Hepatocyte (in vitro differentiated cells): ENCODE results near the gene TRAF7. TPM values are rescaled to one million over a fixed set of nuclear protein-coding genes. Genes with fewer than 3 reads are reported as not detected.

Experiments
- DNase-seq: peaks from one replicate; pipeline ENCODE4 v3.0.0-alpha.2; 2016; ENCODE audit warnings: low spot score
- H2AFZ ChIP-seq: fragments of 200-600 bp; sonication (generic); 2 replicates; pipeline ENCODE4 v1.6.0; 2016; ENCODE audit warnings: antibody characterized with exemption, mild to moderate bottlenecking
- H3K27ac ChIP-seq: fragments of 200-600 bp; sonication (generic); 2 replicates; pipeline ENCODE4 v1.5.1; 2016; ENCODE audit warnings: mild to moderate bottlenecking
- H3K27me3 ChIP-seq: fragments of 200-600 bp; sonication (generic); 2 replicates; pipeline ENCODE4 v1.6.1; 2016
- H3K36me3 ChIP-seq: fragments of 200-600 bp; sonication (generic); replicated peaks from 2 replicates; pipeline ENCODE4 v1.5.1; 2016; ENCODE audit warnings: low read depth; ENCODE audit not compliant: insufficient read depth
- H3K4me1 ChIP-seq: fragments of 200-600 bp; sonication (generic); 2 replicates; pipeline ENCODE4 v1.5.1; 2016; ENCODE audit warnings: mild to moderate bottlenecking, moderate library complexity; ENCODE audit not compliant: insufficient read depth
- H3K4me2 ChIP-seq: fragments of 200-600 bp; sonication (generic); 2 replicates; pipeline ENCODE4 v1.6.0; 2016
- H3K4me3 ChIP-seq: fragments of 200-600 bp; sonication (generic); 2 replicates; pipeline ENCODE4 v1.5.1; 2016; ENCODE audit warnings: mild to moderate bottlenecking
- H3K79me2 ChIP-seq: fragments of 200-600 bp; sonication (generic); 2 replicates; pipeline ENCODE4 v1.6.0; 2017; ENCODE audit warnings: mild to moderate bottlenecking
- H3K9me2 ChIP-seq: fragments of 200-600 bp; sonication (generic); replicated peaks from 2 replicates; pipeline ENCODE4 v1.6.0; 2017; ENCODE audit warnings: mild to moderate bottlenecking; ENCODE audit not compliant: insufficient read depth
- H3K9me3 ChIP-seq: fragments of 200-600 bp; sonication (generic); 2 replicates; pipeline ENCODE4 v1.5.1; 2016; ENCODE audit warnings: low read depth, mild to moderate bottlenecking
- H4K20me1 ChIP-seq: fragments of 200-600 bp; sonication (generic); 2 replicates; pipeline ENCODE4 v1.6.0; 2016; ENCODE audit warnings: mild to moderate bottlenecking; ENCODE audit not compliant: insufficient read depth, poor library complexity, severe bottlenecking
- EZH2 ChIP-seq: fragments of 200-600 bp; sonication (generic); IDR thresholded peaks from 2 replicates; pipeline ENCODE4 v1.6.1; 2016; ENCODE audit warnings: antibody characterized with exemption, mild to moderate bottlenecking, borderline replicate concordance
- EZH2phosphoT487 ChIP-seq: fragments of 200-600 bp; sonication (generic); IDR thresholded peaks from one replicate; pipeline ENCODE4 v1.6.1; 2018; ENCODE audit warnings: antibody characterized with exemption, mild to moderate bottlenecking, low read depth, moderate library complexity; ENCODE audit not compliant: unreplicated experiment, severe bottlenecking
- whole genome bisulfite sequencing: methylation state at CpG from one replicate; pipeline ENCODE4 v1.1.6; 2016; ENCODE audit warnings: low lambda C conversion rate; ENCODE audit errors: missing lambda C conversion rate; 5-methylcytosine and 5-hydroxymethylcytosine counted together
- polyA plus RNA-seq: library from polyadenylated mRNA; unstranded; fragments of >200 nt; fragmentation: Nextera tagmentation; extraction: Ambion mirVana; gene quantifications from 2 replicates; pipeline ENCODE4 v1.2.1, GENCODE V29; 2016
- total RNA-seq: library from RNA; depleted of rRNA; stranded (reverse); fragments of >200 nt; gene quantifications from 2 replicates; pipeline ENCODE4 v1.2.3, GENCODE V29; 2014
- TF ChIP-seq, protein P1 (sequence below): fragments of 200-600 bp; sonication (generic); IDR thresholded peaks from 2 replicates; pipeline ENCODE4 v1.5.1; 2016; ENCODE audit warnings: antibody characterized with exemption, mild to moderate bottlenecking; ENCODE audit not compliant: poor library complexity

The TRAF7 gene
- total and polyA plus RNA-seq, 2 experiments from 2014 or later, result 37.4 to 55.1 TPM

DNA sequence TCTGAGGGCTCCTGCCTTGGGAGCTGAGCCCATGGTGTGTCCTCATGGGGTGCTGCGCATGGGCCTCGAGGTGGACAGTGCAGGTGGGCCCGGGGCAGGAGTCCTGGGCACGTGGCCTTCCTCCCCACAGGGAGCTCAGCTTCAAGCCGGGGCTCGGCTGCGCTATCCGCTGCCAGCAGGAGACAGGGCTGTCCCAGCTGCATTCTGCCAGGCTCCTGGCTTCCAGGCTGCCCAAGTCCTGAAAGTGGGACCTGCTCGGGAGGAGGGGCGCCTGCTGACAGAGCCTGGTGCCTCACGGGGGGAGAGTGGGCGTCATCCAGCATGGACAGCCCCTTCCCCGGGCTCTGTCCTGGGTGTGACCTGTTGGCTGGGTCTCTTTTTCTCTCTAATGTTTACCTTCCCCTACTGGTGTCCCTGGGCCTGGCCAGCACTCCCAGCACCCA is 7.1 kb downstream of the TRAF7 start:
- peak overlapping the region; percentile 92 for H3K27ac ChIP-seq
- H3K36me3 ChIP-seq, result no peaks in the 10 kb centered on the region
- TF ChIP-seq EZH2 (no peak), EZH2phosphoT487 (no peak)
- TF ChIP-seq, protein P1, sequence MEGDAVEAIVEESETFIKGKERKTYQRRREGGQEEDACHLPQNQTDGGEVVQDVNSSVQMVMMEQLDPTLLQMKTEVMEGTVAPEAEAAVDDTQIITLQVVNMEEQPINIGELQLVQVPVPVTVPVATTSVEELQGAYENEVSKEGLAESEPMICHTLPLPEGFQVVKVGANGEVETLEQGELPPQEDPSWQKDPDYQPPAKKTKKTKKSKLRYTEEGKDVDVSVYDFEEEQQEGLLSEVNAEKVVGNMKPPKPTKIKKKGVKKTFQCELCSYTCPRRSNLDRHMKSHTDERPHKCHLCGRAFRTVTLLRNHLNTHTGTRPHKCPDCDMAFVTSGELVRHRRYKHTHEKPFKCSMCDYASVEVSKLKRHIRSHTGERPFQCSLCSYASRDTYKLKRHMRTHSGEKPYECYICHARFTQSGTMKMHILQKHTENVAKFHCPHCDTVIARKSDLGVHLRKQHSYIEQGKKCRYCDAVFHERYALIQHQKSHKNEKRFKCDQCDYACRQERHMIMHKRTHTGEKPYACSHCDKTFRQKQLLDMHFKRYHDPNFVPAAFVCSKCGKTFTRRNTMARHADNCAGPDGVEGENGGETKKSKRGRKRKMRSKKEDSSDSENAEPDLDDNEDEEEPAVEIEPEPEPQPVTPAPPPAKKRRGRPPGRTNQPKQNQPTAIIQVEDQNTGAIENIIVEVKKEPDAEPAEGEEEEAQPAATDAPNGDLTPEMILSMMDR, result no peak
- peaks cover 31% of the 10 kb centered on the region for H3K4me1 ChIP-seq
- peaks cover 27% of the 10 kb centered on the region for H4K20me1 ChIP-seq
- H3K9me2 ChIP-seq, result no peaks in the 10 kb centered on the region
- H3K4me3 ChIP-seq, result no peak overlapping the region
- peaks cover 62% of the 10 kb centered on the region for H3K79me2 ChIP-seq
- H2AFZ ChIP-seq, result no peak overlapping the region
- DNase-seq, result peak; percentile 63
- peak overlapping the region; percentile 28 for H3K4me2 ChIP-seq
- H3K27me3 ChIP-seq, result no peaks in the 10 kb centered on the region
- no peaks in the 10 kb centered on the region for H3K9me3 ChIP-seq
- WGBS, result 82% methylated on average over 13 of the region's 13 CpGs

GRCh38 chr16:2163211-2163881 is 7.8 kb downstream of the TRAF7 start:
- Histone ChIP-seq H3K27me3 (no peaks in the 10 kb centered on the region), H3K36me3 (no peaks in the 10 kb centered on the region), H3K9me3 (no peaks in the 10 kb centered on the region), H3K4me2 (peak overlapping the region; percentile 28), H3K79me2 (peaks cover 56% of the 10 kb centered on the region), H2AFZ (no peak overlapping the region), H3K9me2 (no peaks in the 10 kb centered on the region), H4K20me1 (peaks cover 22% of the 10 kb centered on the region), H3K4me1 (peaks cover 25% of the 10 kb centered on the region), H3K27ac (peak overlapping the region; percentile 92), H3K4me3 (no peak overlapping the region)
- no peak for TF ChIP-seq EZH2phosphoT487
- TF ChIP-seq, protein P1, result no peak
- TF ChIP-seq EZH2, result no peak
- WGBS, result 75% methylated on average over 21 of the region's 26 CpGs
- peak; percentile 81 for DNase-seq

GRCh38 chr16:2165861-2166260 is 10.3 kb downstream of the TRAF7 start:
- H3K4me1 ChIP-seq, result peaks cover 23% of the 10 kb centered on the region
- peaks cover under 1% of the 10 kb centered on the region for H4K20me1 ChIP-seq
- no peak overlapping the region for H3K4me2 ChIP-seq
- no peaks in the 10 kb centered on the region for H3K9me2 ChIP-seq
- no peak for DNase-seq
- no peaks in the 10 kb centered on the region for H3K9me3 ChIP-seq
- TF ChIP-seq EZH2phosphoT487 (no peak), EZH2 (no peak)
- TF ChIP-seq, protein P1, result no peak
- no peaks in the 10 kb centered on the region for H3K27me3 ChIP-seq
- peaks cover 33% of the 10 kb centered on the region for H3K79me2 ChIP-seq
- no peak overlapping the region for H3K27ac ChIP-seq
- H3K36me3 ChIP-seq, result no peaks in the 10 kb centered on the region
- 95% methylated on average over 12 of the region's 12 CpGs for WGBS
- H3K4me3 ChIP-seq, result no peak overlapping the region
- H2AFZ ChIP-seq, result no peak overlapping the region
